IPS-NIHi7 (cell line): ENCODE results near the gene LEPR.

ENCODE experiments used
- DNase-seq: peaks from one replicate; pipeline ENCODE4 v3.0.0; 2012; ENCODE audit warnings: mixed read lengths; ENCODE audit errors: extremely low spot score

Gene LEPR

GRCh38 chr1:65412256-65412983, 8.0 kb upstream of the LEPR start:
- no peak for DNase-seq

- no peak for DNase-seq
Observed at GRCh38 chr1:65412984-65413375, 7.5 kb upstream of the LEPR start.

GRCh38 chr1:65414538-65414937, 5.9 kb upstream of the LEPR start:
- DNase-seq, result no peak

- DNase-seq, result no peak
Observed at GRCh38 chr1:65416767-65417166, 3.7 kb upstream of the LEPR start.

GRCh38 chr1:65417729-65418128, 2.7 kb upstream of the LEPR start:
- no peak for DNase-seq

- no peak for DNase-seq
Observed at GRCh38 chr1:65418522-65419185, 1.8 kb upstream of the LEPR start.

- DNase-seq, result peak; percentile 97
Observed at GRCh38 chr1:65419681-65420589, 533 bp upstream of the LEPR start.

- DNase-seq, result no peak
Observed at GRCh38 chr1:65421351-65422025, 1.0 kb downstream of the LEPR start.

GRCh38 chr1:65422241-65423203, 2.1 kb downstream of the LEPR start:
- no peak for DNase-seq

- DNase-seq, result no peak
Observed at GRCh38 chr1:65423884-65424572, 3.6 kb downstream of the LEPR start.

- no peak for DNase-seq
Observed at GRCh38 chr1:65424573-65424889, 4.1 kb downstream of the LEPR start.

GRCh38 chr1:65425006-65425405, 4.5 kb downstream of the LEPR start:
- no peak for DNase-seq

- DNase-seq, result peak; percentile 20
Observed at GRCh38 chr1:65425697-65426096, 5.2 kb downstream of the LEPR start.

GRCh38 chr1:65429078-65429477, 8.6 kb downstream of the LEPR start:
- no peak for DNase-seq

GRCh38 chr1:65429806-65430205, 9.3 kb downstream of the LEPR start:
- no peak for DNase-seq

GRCh38 chr1:65431111-65431705, 10.7 kb downstream of the LEPR start:
- DNase-seq, result no peak

- peak; percentile 32 for DNase-seq
Observed at GRCh38 chr1:65432918-65433317, 12.4 kb downstream of the LEPR start.

- no peak for DNase-seq
Observed at GRCh38 chr1:65434255-65434654, 13.8 kb downstream of the LEPR start.

- no peak for DNase-seq
Observed at GRCh38 chr1:65434760-65435159, 14.3 kb downstream of the LEPR start.

GRCh38 chr1:65435987-65436386, 15.5 kb downstream of the LEPR start:
- DNase-seq, result no peak
